Measurements from ENCODE around the gene GPR142.

Gene GPR142

DNA sequence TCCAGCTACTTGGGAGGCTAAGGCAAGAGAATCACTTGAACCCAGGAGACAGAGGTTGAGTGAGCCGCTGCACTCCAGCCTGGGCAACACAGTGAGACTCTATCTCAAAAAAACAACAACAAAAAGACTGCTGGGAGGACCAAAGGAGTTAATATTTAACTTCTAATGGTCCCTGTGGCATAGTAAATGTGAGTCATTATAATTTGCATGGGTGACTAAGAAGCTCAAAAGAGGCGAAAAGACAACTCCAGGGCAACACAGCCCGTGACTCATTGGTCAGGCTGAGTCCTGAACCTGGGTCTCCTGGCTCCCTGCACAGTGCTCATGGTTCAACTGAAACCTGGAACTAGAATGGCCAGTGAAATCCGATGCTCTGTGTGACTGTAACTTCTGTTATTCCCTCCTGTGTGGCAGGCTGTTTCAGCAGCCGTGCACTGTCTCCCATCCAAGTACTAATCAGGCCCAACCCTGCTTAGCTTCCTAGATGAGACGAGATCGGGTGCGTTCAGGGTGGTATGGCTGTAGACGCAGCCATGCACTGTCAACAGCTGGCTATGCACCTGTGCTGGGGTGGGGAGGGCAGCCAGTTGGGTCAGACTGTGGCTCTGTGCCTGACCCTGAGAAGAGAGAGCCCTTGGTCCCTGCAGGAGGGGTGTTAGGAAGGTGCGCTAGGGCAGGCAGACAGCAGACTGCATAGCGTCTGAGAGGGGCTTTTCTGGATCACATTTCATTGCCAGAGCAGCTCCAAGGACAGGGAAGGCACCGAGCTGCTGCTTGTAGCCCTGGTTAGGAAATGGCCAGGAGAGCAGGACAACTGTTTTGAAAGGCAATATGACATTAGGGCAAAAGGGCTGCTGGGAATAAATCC is 50.1 kb downstream of the GPR142 start:
- DNase-seq (ENCODE audit: low spot score) (peak; percentile 84), FAIRE-seq (peak; percentile 89)

GRCh38 chr17:74419928-74420411 is 52.7 kb downstream of the GPR142 start:
- no peak for FAIRE-seq
- no peak for DNase-seq (ENCODE audit: low spot score)

Measured in RCC 7860 (cell line).